Prostate gland (tissue), 2 donors: Measurements from ENCODE around the gene MED13.

Experiments used
- POLR2A ChIP-seq: fragments of 450-650 bp; IDR thresholded peaks from one replicate; pipeline ENCODE4 v1.6.1; 2016; ENCODE audit warnings: antibody characterized with exemption, mild to moderate bottlenecking
- POLR2AphosphoS5 ChIP-seq: sonication (generic); formaldehyde crosslinking; IDR thresholded peaks from one replicate; pipeline ENCODE4 v1.6.1; 2017; ENCODE audit warnings: antibody characterized with exemption
- TF ChIP-seq, protein P1 (sequence below), 4 experiments: fragments of 200-600 bp in 2 of 4; fragments of 450-650 bp in 2 of 4; sonication (generic) in 2 of 4; IDR thresholded peaks; 1 replicate in 3 of 4; 2 replicates in 1 of 4; pipeline ENCODE4 v1.5.1; 2016 to 2019; ENCODE audit warnings: antibody characterized with exemption in 4 of 4, mild to moderate bottlenecking in 2 of 4, moderate library complexity in 2 of 4

DNA sequence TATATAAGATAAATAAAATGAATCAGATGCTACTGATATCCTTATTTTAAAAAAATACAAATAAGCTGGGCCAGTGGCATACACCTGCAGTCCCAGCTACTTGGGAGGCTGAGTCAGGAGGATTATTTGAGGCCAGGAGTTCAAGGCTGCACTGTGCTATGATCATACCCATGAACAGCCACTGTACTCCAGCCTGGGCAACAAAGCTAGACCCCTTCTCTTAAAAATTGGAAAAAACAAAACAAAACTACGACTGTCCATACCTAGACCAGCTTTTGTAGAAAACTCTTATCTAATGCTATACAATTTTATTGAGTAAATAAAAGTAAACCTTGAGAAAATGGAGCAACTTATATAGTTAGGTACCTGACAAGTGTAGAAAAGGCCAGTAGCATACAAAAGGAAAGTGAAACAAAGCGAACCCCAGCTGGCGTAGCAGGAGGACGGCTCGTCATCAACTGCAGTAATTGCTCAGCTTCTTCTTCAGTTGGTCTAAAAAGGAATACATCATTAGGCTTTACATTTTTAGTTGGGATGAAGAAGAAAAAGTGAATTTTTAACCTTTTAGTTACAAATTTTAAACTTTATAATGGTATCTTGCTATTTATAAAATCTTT, 160.9 kb downstream of the MED13 start:
- TF ChIP-seq POLR2A, result no peak
- TF ChIP-seq, protein P1, sequence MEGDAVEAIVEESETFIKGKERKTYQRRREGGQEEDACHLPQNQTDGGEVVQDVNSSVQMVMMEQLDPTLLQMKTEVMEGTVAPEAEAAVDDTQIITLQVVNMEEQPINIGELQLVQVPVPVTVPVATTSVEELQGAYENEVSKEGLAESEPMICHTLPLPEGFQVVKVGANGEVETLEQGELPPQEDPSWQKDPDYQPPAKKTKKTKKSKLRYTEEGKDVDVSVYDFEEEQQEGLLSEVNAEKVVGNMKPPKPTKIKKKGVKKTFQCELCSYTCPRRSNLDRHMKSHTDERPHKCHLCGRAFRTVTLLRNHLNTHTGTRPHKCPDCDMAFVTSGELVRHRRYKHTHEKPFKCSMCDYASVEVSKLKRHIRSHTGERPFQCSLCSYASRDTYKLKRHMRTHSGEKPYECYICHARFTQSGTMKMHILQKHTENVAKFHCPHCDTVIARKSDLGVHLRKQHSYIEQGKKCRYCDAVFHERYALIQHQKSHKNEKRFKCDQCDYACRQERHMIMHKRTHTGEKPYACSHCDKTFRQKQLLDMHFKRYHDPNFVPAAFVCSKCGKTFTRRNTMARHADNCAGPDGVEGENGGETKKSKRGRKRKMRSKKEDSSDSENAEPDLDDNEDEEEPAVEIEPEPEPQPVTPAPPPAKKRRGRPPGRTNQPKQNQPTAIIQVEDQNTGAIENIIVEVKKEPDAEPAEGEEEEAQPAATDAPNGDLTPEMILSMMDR (IDR thresholded peaks at IDR 0.05), result no peak
- TF ChIP-seq POLR2AphosphoS5, result no peak
